Measurements from ENCODE around the gene RTF2.

The RTF2 gene, protein sequence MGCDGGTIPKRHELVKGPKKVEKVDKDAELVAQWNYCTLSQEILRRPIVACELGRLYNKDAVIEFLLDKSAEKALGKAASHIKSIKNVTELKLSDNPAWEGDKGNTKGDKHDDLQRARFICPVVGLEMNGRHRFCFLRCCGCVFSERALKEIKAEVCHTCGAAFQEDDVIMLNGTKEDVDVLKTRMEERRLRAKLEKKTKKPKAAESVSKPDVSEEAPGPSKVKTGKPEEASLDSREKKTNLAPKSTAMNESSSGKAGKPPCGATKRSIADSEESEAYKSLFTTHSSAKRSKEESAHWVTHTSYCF

DNA sequence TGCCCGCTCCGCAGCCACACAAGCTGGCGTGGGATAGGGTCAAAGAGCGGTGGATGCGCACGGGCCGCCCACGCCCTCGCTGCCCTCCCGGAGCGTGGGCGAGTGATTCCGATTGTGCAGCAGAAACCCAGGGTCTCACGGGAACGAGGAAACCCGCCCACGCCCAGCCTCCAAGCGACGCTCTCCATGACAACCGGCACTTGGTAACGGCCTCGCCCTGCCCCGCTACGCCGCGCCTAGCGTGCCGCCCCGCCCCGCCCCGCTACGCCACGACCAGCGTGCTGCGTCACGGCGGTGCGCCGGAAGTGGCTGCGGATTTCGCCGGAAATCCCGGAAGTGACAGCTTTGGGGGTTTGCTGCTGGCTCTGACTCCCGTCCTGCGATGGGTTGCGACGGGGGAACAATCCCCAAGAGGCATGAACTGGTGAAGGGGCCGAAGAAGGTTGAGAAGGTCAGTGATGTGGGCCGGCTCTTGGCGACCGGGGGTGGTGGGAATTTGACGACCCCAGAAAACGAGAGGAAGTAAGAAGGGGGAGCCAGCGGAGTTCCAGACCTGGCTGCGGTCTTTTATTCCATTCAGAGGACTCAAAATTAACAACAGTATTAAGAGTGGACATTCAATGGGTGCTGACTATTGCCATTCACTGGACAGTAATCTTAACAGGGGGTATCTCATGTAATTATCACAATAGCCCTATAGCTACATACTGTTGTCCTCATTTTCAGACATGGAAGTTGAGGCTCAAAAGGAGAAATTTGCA is at the start of gene RTF2:
RTF2 (plus strand) TSS at position 312 of the 761 bp plus-strand sequence; CDS start at position 383, 71 bp downstream.
- peak; percentile 93 for DNase-seq
- in situ Hi-C loops (cut with MboI; ENCODE audit: low pct_unique_long_range_greater_than_20kb, low sequenced_read_pairs), result no loop called here

DNA sequence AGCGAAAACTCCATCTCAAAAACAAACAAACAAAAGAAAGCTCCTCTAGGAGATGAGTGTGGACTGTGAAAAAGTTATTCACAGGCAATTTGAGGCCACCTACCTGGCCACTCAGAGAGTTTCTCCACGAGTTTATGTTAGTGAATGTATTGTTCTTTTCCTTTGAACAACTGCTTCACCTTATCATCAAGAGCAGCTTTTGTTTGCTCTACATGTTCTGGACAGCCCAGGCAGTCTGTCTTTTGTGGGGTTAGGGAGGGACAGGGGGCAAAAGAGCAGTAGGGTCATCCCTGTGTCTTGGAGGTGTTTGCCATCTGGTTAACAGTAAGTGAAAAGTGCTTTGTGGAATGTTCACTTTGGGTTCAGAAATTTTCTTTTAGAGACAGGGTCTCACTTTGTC is 48.4 kb upstream of the RTF2 start:
- in situ Hi-C loops (cut with MboI; ENCODE audit: low pct_unique_long_range_greater_than_20kb, low sequenced_read_pairs), result no loop called here
- no peak for DNase-seq

DNA sequence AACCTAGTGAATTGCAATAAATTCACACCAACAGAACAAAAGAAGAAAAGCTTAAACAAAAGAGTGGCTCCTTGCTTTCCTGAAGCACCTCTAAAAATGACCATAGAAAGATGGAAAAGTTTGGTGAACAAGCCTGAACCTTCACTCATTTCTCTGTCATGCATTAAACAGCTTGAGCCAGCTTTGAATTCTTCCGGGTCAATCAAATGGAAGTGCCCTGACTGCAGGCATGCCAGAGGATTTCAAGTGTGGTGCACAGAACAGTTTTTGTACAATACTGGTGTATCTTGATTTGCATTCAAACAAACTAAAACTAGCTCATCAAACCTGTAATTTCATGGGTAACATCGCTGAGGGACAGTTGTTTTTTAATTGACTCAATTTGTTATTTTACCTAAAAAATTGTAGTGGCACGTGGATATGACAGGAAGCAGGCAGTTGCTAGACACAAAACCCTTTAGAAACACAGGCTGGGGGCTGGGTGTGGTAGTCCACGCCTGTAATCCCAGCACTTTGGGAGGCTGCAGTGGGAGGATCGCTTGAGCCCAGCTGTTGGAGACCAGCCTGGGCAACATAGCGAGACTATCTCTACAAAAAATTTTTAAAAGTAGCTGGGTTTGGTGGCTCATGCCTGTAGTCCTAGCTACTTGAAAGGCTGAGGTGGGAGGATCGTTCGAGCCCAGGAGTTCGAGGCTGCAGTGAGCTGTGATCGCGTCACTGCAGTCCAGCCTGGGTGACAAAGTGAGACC is 47.3 kb upstream of the RTF2 start:
- DNase-seq, result peak; percentile 14
- in situ Hi-C loops (cut with MboI; ENCODE audit: low pct_unique_long_range_greater_than_20kb, low sequenced_read_pairs), result no loop called here

DNA sequence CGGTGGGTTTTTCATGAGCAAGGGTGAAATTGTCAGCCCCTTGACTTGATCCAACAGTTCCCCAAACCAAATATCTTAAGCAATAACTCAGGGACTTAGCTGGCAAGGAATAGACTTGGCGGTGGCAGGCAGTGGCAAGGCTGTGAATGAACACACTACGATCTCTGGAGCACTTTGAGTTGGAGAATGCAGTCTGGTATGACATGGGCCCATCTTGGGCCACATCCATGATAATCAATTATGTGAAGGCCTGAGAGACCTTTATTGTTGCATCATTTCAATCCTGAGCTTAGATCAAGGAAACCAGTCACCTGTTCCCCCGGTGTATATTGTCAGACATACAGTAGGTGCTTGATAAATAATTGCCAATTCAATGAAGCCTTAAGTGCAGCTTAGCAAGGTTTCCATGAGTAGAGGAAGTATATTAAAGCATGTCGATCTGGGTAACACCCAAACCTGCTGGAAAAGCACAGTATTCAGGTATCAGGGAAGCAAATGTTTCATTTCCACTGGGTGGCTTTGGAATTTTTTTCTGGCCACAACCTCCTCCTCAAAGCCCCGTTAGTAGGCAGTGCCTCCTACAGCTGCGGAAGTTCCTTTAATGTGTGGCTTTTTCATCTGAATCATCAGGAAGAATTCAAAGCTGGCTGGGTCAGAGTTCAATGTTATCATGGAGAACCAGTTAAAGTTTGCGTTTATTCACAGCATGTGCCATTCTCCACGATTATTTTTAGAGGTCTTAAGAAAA is 46.2 kb upstream of the RTF2 start:
- in situ Hi-C loops (cut with MboI; ENCODE audit: low pct_unique_long_range_greater_than_20kb, low sequenced_read_pairs), result no loop called here
- DNase-seq, result peak; percentile 71

DNA sequence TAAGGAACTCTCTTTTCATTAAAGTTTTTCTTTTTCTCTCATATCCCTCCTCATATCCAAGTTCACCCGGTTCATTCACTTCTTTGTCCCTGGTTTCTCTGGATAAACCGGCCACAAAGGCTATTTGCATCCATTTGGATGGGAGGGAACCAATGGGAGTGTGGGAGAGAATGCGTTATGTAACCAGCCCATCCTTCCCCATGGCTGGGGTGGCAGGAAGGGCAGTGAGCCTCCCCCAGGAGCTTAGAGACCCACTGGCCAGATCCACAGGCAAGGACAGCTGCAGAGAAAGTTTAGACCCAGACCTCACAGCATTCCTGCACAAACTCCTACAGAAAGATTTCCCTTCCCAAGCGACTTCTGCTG is 45.6 kb upstream of the RTF2 start:
- in situ Hi-C loops (cut with MboI; ENCODE audit: low pct_unique_long_range_greater_than_20kb, low sequenced_read_pairs), result no loop called here
- DNase-seq, result no peak

DNA sequence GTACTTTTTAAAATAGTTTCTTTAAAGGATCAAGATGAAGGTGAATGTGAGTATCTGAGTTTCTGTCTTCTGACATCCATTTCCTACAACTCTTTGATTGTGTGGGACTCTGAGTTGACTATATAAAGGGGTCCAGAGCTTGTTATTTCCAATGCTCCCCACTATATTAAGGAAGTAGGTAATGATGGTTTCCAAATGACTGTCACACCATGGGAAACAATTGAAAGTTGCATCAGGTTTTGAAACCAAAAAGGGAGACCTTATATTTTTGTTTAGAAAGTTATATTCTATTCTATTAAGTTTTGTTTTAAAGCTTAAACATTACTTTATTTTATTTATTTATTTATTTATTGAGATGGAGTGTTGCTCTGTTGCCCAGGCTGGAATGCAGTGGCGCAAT is 45.2 kb upstream of the RTF2 start:
- DNase-seq, result no peak
- in situ Hi-C loops (cut with MboI; ENCODE audit: low pct_unique_long_range_greater_than_20kb, low sequenced_read_pairs), result no loop called here

DNA sequence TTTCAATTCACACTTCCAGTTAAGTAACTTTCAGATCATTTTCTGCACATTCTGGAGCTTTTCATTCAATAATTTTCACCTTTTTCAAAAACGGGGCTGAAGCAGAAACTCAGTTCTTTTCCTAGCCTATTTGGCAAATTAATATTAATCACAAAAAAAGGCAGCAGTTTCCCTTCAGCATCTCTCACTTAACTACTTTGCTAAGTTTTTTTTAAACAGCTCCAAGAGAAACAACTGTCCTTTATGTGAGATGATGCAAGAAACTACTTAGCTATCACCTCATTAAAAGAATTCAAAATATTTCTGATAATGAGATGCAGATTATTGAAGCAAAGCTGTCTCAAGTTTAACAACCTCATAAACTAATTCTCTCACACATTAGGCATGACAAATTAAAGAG is 44.5 kb upstream of the RTF2 start:
- in situ Hi-C loops (cut with MboI; ENCODE audit: low pct_unique_long_range_greater_than_20kb, low sequenced_read_pairs), result no loop called here
- no peak for DNase-seq

DNA sequence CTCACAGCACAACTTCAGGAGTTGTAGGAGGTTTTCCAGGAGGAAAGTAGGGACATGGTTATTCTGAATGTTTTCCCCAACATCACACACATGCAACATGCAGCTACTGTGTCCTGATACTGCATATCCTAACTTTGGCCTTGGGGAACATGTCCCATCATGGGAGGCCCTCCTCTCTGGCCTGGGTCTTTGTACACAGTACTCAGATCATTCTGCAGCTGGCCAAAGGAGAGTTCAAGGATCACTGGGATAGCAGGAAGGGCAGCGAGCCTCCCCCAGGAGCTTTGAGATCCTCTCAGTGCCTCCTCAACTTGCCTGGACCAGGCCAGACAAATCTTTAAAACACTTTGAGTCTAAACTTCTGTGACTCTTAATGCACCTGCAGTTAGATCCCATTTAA is 43.5 kb upstream of the RTF2 start:
- no peak for DNase-seq
- in situ Hi-C loops (cut with MboI; ENCODE audit: low pct_unique_long_range_greater_than_20kb, low sequenced_read_pairs), result no loop called here

DNA sequence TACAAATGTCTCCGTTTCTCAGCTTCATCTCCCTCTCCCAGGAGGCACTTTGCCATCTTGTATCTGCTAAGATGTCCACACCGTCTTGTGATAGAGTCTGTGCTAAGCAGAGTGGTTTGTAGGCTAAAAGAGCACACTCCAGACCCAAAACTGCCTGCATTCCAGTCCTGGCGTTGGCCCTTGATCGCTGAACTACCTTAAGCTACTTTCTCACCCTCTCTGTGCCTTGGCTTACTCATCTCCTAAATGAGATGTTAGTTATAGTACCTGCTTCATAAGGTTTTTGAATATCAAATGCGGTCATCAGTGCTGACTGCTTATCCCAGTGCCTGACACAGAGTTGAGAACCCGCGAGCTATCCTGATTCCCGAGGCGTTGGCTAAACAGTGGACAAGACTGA is 42.4 kb upstream of the RTF2 start:
- in situ Hi-C loops (cut with MboI; ENCODE audit: low pct_unique_long_range_greater_than_20kb, low sequenced_read_pairs), result no loop called here
- no peak for DNase-seq

DNA sequence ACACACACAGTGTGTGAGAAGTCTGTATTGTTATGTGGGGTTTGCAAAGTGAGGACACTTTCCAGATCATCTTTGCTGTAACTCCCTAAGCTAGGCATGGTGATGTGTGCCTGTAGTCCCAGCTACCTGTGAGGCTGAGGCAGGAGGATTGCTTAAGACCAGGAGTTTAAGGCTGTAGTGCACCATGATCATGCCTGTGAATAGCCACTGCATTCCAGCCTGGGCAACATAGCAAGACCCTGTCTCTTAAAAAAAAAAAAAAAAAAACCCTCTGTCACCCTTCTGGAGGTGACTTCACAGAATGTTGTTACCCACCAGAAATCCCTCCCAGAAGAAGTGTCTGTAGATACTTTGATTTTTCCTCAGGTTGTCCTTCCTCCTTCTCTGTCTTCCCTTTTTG is 41.5 kb upstream of the RTF2 start:
- no peak for DNase-seq
- in situ Hi-C loops (cut with MboI; ENCODE audit: low pct_unique_long_range_greater_than_20kb, low sequenced_read_pairs), result no loop called here

DNA sequence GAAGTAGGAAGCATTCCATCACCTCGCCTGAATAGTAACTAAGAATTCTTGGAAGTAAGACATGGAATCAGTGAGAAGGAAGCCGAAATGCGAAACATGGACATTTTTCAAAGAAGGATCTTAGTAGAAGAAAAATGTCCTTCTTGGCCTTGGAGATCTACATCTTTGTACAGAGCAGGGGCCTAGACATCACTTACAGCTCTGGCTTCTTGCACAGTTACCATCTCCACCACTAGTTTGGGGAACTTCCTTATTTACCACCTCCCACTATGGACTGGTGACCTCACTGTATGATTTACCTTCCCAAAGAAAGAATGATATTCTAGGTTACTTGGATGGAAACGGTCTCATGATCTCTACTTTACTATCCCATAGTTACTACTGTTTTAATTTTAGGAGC is 40.6 kb upstream of the RTF2 start:
- DNase-seq, result peak; percentile 68
- in situ Hi-C loops (cut with MboI; ENCODE audit: low pct_unique_long_range_greater_than_20kb, low sequenced_read_pairs), result no loop called here

DNA sequence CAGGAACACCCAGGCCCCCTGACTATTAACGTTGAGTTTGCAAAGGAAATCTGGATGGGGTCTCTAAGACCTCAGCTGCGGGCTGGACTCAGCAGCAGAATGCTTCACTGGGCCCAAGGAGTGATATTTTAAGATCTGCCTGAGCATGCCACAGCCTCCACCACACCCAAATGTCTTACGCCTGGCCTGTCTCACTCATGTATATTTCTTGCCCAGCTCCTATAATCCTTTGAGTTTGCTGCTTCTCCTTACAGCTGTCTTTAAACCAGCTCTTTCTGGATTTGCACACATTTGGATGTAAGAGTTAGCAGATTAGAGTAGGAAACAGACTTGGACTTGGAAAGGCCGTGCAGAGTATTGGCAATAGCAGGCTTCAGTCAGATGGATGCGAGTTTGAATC is 40.0 kb upstream of the RTF2 start:
- no peak for DNase-seq
- in situ Hi-C loops (cut with MboI; ENCODE audit: low pct_unique_long_range_greater_than_20kb, low sequenced_read_pairs), result no loop called here

DNA sequence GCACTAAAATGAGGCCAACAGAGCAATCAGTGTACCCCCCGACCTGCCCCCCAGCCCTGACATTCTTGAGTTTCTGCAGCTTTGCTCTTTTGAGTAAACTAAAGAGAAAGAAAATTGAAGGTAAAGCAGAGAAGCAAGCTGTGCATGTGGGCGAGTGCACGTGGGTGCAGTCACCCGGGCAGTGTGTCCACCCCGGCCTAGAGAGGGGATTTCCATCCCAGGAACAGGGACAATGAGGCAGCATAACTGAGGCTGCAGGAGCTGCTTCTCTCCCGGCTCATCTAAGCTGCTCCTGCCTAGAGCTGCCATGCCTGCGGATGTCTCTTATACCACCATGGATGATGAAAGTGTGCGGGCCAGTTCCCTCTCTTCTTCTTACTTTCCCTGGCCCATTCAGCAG is 39.5 kb upstream of the RTF2 start:
- in situ Hi-C loops (cut with MboI; ENCODE audit: low pct_unique_long_range_greater_than_20kb, low sequenced_read_pairs), result no loop called here
- DNase-seq, result no peak

DNA sequence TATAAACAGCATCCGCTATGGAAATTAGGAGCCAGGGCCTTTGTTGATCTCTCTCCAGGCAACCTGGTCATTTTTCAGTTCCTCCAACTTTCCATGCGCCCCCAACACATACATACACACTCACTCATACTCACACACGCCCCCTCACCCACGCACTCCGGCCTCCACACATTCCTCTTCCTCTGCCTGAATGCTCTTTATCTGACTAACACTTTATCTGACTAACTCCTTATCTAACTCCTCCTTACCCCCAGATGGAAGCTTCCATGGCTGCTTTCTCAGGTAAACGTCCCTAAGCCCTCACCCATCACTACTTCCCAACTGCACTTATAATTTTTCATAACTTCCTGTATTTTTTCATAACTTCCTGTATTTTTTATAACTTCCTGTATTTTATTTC is 38.9 kb upstream of the RTF2 start:
- DNase-seq, result peak; percentile 64
- in situ Hi-C loops (cut with MboI; ENCODE audit: low pct_unique_long_range_greater_than_20kb, low sequenced_read_pairs), result no loop called here

DNA sequence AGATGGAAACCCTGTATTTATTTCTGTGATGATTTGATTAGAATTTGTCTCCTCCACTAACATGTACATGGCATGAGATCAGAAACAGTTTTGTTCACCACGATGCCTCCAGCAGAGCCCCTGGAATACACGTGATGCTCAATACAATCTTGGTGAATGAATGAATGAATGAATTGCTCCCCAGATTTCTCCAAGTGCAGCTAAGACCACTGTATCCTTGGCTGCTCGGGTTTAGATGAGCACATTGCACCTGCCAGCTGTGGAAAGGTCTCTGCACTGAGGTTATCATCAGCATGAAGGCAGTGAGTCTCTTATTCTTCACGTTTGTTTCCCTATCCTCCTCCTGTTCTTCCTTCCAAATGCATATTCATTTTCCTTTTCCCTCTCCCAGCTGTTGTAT is 38.5 kb upstream of the RTF2 start:
- DNase-seq, result no peak
- in situ Hi-C loops (cut with MboI; ENCODE audit: low pct_unique_long_range_greater_than_20kb, low sequenced_read_pairs), result no loop called here

DNA sequence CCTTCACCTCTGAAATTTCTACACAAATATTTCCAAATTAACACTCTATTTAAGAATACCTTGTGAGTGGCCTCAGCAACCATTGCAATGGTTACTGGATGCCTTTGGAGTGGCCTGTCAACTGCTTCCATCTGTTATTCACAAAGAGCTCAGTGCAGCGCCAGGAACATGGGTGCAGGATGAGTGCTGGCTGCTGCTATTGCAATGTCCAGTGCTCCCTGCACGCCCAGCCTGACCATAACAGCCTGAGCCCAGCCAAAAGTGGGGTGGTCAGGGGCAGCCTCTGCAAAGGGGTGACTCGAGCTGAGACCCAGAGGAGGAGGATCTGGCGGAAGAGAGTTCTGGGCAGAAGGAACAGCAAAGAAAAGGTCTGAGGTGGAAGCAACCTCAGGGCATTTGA is 38.0 kb upstream of the RTF2 start:
- in situ Hi-C loops (cut with MboI; ENCODE audit: low pct_unique_long_range_greater_than_20kb, low sequenced_read_pairs), result no loop called here
- no peak for DNase-seq

DNA sequence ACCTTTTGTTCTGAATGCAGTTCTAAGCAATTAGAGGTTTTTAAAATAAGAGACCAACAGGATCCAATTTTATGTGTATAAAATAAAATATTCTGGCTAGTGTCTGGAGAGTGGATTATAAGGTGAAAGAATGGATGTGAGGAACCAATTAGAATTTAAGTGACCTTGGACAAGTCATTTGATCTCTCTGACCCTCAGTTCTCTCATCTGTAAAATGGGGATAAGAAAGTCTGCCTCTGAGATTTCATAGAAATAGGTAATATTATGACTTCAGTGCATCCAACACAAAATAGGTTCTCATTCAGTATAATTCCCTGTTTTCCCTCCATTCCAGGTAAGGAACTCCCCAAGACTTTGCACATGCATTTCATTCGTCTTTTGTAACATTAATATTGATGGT is 37.5 kb upstream of the RTF2 start:
- in situ Hi-C loops (cut with MboI; ENCODE audit: low pct_unique_long_range_greater_than_20kb, low sequenced_read_pairs), result no loop called here

DNA sequence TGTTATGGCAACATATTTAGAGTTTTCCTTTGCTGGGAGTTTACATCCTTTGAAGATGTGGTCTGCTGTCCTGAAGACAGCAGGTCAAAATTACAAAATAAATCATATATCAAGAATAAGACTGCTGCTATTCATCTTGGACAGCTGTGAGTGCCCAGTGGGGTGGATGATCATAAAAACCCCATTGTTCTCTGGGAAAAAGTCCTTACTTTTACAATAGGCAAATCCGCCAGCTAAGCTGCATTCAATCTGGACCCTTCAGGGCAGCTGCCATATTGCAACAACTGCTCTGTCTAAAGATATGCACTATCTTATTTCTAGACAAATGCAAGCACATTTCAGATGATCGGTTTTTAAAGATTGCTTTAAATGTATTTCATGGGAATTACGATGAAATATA is 37.0 kb upstream of the RTF2 start:
- in situ Hi-C loops (cut with MboI; ENCODE audit: low pct_unique_long_range_greater_than_20kb, low sequenced_read_pairs), result no loop called here

More for the DNA sequence above, 37.5 kb upstream of the RTF2 start:
- DNase-seq, result no peak

DNA sequence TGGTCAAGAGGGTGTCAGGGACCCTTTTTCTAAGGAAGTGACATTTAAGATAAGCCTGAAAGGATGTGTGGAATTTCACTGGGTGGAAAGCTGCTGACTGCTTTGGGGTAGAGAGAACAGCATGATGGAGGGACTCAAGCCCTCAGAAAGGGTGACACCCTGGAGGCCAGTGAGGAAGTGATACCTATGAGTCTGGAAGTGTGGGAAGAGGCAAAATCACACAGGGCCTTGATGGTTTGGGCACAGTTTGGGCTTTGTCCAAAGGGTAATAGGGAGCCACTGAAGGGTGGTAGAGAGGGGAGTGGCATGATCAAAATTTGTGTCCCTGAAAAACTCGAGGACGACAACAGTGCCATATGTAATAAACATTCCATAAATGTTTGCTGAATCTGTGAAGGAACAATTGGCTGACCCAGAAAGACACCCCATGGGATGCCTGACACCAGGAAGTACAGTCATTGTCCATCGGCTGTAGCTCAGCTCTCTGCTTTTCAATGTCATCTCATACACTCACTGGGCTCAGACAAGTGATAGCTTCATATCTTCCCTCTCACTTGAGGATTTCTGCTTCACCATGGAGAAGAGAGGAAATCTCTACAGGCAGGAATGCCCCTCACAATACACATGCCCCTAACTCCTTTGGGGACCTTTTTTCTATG is 35.1 kb upstream of the RTF2 start:
- in situ Hi-C loops (cut with MboI; ENCODE audit: low pct_unique_long_range_greater_than_20kb, low sequenced_read_pairs), result no loop called here
- DNase-seq, result no peak

More for the DNA sequence above, 37.0 kb upstream of the RTF2 start:
- DNase-seq, result no peak
